PFSK-1 (cell line): ENCODE data around the gene SHQ1.

Experiments used
- POLR2AphosphoS5 ChIP-seq: IDR thresholded peaks from 2 replicates; pipeline ENCODE4 v1.6.1; 2012; ENCODE audit warnings: low read depth, mild to moderate bottlenecking, control low read depth, low read length, moderate library complexity
- SIN3A ChIP-seq: IDR thresholded peaks from 2 replicates; pipeline ENCODE4 v1.6.1; 2012; ENCODE audit warnings: mild to moderate bottlenecking, low read length, moderate library complexity, borderline replicate concordance; ENCODE audit not compliant: insufficient read depth
- TAF1 ChIP-seq: IDR thresholded peaks from 2 replicates; pipeline ENCODE4 v1.6.1; 2012; ENCODE audit warnings: low read length, control low read depth, borderline replicate concordance; ENCODE audit not compliant: insufficient read depth
- TF ChIP-seq, protein P1 (sequence below), 2 experiments: IDR thresholded peaks; 2 replicates each; pipeline versions ENCODE4 v1.6.1 to v1.8.0; 2011 to 2012; ENCODE audit warnings: low read depth in 2 of 2, low read length in 2 of 2, control low read depth in 1 of 2, inconsistent platforms in 1 of 2, mild to moderate bottlenecking in 1 of 2, moderate library complexity in 1 of 2; ENCODE audit not compliant: insufficient read depth in 1 of 2

DNA sequence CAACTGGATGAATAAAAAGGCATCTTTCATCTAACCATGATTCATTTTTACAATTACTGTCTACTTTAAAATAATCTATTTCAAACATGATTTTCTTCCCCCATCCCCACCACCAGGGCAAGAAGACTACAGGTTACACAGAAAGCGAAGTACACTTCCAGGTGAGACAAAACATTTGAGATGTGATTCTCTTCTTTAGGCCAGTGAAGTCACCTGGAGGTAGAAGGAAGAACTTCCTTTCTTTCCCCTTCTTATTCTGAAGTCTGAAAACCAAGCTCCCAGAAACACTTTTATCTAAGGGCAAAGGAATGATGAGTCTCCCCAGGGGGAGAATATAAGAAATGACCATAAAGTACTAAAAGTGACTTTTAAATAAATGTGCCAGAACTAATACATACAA is 36.7 kb downstream of the SHQ1 start:
- TF ChIP-seq POLR2AphosphoS5 (no peak), TAF1 (no peak), SIN3A (no peak)
- TF ChIP-seq, protein P1, sequence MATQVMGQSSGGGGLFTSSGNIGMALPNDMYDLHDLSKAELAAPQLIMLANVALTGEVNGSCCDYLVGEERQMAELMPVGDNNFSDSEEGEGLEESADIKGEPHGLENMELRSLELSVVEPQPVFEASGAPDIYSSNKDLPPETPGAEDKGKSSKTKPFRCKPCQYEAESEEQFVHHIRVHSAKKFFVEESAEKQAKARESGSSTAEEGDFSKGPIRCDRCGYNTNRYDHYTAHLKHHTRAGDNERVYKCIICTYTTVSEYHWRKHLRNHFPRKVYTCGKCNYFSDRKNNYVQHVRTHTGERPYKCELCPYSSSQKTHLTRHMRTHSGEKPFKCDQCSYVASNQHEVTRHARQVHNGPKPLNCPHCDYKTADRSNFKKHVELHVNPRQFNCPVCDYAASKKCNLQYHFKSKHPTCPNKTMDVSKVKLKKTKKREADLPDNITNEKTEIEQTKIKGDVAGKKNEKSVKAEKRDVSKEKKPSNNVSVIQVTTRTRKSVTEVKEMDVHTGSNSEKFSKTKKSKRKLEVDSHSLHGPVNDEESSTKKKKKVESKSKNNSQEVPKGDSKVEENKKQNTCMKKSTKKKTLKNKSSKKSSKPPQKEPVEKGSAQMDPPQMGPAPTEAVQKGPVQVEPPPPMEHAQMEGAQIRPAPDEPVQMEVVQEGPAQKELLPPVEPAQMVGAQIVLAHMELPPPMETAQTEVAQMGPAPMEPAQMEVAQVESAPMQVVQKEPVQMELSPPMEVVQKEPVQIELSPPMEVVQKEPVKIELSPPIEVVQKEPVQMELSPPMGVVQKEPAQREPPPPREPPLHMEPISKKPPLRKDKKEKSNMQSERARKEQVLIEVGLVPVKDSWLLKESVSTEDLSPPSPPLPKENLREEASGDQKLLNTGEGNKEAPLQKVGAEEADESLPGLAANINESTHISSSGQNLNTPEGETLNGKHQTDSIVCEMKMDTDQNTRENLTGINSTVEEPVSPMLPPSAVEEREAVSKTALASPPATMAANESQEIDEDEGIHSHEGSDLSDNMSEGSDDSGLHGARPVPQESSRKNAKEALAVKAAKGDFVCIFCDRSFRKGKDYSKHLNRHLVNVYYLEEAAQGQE (IDR thresholded peaks at IDR 0.05; ENCODE audit: insufficient read depth in 1 of 2, low read depth in 2 of 2, low read length in 2 of 2), result no peak
